SK-MEL-5 (cell line): ENCODE measurements around the gene SAMSN1. TPM values are rescaled to one million over a fixed set of nuclear protein-coding genes. Genes with fewer than 3 reads are reported as not detected.
"Not testable (repeated sequence)": the region's sequence is repeated elsewhere in the genome, so short reads cannot be mapped to it uniquely, and the experiment has no call there.

ENCODE experiments used
- DNase-seq: peaks from one replicate; pipeline ENCODE4 v3.0.0-alpha.2; 2016; ENCODE audit warnings: low read depth, low spot score
- in situ Hi-C: cut with HindIII; loops from 2 replicates; pipeline ENCODE4 v1.10.0; 2016; ENCODE audit warnings: low sequenced_read_pairs, high pct_unique_total_duplicates, low pct_unique_long_range_greater_than_20kb
- total RNA-seq: library from RNA; depleted of rRNA; stranded (reverse); fragments of >200 nt; shearing (Covaris generic); gene quantifications from 2 replicates; pipeline ENCODE4 v1.2.3, GENCODE V29; 2014

SAMSN1 gene
- total RNA-seq, 1 experiment from 2014 or later = not detected

DNA sequence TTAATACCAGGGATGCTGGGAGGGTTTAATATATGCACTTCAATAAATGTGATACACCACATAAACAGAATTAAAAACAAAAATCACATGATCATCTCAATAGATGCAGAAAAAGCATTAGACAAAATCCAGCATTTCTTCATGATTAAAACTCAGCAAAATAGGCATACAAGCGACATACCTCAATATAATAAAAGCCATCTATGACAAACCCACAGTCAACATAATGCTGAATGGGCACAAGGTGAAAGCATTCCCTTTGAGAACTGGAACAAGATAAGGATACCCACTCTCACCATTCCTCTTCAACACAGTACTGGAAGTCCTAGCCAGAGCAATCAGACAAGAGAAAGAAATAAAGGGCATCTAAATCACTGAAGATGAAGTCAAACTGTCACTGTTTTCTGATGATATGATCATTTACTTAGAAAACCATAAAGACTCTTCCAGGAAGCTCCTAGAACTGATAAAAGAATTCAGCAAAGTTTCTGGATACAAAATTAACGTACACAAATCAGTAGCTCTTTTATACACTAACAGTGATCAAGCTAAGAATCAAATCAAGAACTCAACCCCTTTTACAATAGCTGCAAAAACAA, 39.2 kb downstream of the SAMSN1 start:
- in situ Hi-C loops, DNase-seq: not testable (repeated sequence)

DNA sequence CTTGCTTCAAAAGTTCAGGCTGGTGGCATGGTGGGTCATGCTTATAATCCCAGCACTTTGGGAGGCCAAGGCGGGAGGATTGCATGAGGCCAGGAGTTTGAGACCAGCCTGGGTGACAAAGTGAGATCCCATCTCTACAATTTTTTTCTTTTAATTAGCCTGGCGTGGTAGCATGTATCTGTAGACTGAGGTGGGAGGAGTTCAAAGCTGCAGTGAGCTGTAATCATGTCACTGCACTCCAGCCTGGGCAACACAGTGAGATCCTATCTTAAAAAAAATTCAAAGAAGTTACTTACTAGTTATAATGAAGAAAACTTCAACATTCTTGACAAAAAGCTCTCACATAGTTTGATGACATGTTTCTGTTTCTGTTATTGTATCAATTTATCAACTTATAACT, 45.2 kb downstream of the SAMSN1 start:
- no peak for DNase-seq
- in situ Hi-C loops = no loop called here

DNA sequence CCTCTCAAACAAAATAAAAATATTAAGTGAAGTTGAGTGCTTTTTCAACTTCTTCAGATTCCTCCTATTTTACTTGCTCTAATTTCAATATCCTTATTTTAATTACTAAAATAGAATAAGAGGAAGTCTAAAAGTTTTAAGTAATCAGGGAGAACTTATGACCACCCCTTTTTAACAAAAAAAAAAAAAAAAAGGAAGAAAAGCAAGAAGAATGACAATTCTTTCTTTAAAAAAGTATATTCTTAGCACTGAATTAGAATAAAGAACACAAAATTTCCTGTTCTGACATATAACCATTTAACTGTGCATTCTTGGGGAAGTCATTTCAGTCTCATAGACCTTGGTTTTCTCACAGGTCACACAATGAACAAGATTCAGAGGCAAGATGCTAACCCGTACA, 46.8 kb downstream of the SAMSN1 start:
- no peak for DNase-seq
- in situ Hi-C loops = no loop called here

DNA sequence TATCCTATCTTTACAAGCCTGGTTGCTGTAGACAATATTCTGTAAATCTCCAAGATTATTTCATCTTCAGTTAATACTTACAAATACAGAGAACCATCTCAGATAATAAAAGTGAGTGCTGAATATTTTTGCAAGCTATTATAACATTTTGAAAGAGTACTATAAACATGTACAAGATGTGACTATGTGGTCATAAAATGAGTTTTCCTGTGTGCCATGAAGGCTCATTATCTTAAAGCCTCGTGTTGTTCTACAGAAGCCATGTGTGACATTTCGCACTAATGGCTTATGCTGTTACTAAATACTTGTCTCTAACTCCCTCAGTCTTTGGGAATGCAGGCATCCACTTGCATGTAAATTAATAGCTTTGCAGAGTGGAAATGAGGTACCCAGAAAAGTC, 48.3 kb downstream of the SAMSN1 start:
- DNase-seq = no peak
- in situ Hi-C loops = no loop called here

DNA sequence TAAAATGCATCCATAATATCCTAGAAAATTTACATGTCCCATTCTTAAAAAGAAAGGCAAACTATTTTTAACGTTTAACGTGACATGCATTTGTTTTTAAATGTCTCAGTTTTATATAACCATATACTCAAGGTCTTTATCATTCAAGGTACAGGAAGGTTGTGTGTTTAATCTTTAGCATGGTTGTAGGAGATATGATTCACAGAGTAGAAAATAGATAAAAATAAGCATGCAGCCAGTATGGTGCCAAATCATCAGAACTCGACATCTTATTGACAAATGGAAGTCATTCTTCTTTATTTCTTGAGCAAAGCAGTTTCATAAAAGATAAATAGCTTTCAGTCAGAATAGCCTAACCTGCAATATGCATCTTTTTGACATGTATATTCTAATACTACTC, 51.0 kb downstream of the SAMSN1 start:
- no peak for DNase-seq
- in situ Hi-C loops = no loop called here

DNA sequence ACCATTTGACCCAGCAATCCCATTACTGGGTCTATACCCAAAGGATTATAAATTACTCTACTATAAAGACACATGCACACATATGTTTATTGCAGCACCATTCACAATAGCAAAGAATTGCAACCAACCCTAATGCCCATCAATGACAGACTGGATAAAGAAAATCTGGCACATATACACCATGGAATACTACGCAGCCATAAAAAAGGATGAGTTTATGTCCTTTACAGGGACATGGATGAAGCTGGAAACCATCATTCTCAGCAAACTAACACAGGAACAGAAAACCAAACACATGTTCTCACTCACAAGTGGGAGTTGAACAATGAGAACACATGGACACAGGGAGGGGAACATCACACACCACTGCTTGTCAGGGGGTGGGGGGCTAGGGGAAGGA, 51.9 kb downstream of the SAMSN1 start:
- DNase-seq, in situ Hi-C loops: not testable (repeated sequence)

DNA sequence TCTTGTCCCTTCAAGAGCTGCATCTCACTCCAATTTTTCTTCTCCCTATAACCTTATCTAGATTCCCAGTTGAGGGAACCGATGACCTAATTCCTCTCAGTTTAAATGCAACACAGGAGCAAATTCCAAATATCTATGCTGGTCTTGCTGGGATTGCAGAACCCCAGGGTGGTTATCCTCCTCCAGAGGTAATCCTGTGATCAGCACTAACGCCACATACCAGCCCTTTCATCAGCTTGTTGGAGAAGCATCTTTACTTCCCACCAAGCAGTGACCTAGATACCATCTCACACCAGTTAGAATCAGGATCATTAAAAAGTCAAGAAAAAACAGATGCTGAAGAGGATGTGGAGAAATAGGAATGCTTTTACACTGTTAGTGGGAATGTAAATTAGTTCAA, 52.4 kb downstream of the SAMSN1 start:
- in situ Hi-C loops = no loop called here
- DNase-seq = no peak

DNA sequence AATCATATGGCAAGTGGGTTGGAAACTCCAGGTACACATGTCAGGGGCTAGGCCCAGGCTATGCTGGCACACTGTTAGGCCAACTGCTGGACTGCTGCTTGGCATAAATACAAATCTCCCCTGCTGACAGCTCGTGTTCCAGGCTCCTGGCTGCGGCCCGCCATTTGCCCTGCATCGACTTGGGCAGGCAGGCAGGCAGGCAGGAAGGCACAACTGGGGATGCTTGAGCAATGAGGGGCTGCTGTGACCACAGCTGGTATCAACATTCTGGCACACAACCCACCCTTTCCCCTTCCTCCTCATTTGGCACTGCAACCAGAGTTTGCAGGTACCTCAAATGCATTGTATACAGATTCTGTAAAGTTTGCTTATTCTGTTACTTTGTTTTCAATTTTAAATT, 53.2 kb downstream of the SAMSN1 start:
- no peak for DNase-seq
- in situ Hi-C loops = no loop called here

DNA sequence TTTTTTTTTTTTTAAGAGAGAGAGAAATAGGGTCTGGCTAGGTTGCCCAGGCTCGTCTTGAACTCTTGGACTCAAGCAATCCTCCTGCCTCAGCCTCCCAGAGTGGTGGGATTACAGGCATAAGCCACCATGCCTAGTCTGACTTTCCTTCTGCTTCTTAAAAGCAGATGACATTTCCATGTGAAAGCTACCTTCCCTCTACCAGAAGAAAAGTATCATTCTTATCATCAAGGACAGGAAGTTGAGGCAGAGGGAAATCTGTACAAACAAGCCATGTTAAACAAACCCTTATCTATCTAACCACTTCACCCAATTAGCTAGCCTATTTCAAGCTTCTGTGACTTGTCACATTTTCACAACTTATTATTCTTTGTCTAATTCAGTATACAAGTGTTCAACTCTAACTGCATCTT, 54.8 kb downstream of the SAMSN1 start:
- DNase-seq = no peak
- in situ Hi-C loops = no loop called here

DNA sequence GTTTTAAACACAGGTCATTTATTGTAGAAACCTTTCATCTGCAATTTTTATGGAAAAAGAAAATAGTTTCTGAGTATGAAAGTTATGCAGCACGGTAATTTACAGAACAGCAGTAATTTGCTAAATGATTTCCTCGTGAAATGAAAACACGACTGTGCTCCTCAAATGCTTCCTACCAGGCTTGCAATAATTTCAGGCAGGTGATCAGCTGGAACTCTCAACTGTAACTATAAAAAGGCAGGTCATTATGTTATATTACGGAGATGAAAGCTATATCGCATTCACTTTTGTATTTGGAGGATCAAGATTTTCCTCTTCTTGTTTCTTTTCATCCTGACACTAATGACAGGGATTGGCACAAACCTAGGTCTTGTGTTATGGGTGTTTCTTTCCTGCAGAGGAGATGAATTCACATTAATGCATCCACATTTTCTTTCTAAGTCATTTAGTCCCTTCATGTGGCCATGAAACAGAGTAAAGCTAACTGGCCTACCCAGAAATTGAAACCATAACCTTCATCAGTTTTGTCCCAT, 57.4 kb downstream of the SAMSN1 start:
- no peak for DNase-seq
- in situ Hi-C loops = no loop called here

DNA sequence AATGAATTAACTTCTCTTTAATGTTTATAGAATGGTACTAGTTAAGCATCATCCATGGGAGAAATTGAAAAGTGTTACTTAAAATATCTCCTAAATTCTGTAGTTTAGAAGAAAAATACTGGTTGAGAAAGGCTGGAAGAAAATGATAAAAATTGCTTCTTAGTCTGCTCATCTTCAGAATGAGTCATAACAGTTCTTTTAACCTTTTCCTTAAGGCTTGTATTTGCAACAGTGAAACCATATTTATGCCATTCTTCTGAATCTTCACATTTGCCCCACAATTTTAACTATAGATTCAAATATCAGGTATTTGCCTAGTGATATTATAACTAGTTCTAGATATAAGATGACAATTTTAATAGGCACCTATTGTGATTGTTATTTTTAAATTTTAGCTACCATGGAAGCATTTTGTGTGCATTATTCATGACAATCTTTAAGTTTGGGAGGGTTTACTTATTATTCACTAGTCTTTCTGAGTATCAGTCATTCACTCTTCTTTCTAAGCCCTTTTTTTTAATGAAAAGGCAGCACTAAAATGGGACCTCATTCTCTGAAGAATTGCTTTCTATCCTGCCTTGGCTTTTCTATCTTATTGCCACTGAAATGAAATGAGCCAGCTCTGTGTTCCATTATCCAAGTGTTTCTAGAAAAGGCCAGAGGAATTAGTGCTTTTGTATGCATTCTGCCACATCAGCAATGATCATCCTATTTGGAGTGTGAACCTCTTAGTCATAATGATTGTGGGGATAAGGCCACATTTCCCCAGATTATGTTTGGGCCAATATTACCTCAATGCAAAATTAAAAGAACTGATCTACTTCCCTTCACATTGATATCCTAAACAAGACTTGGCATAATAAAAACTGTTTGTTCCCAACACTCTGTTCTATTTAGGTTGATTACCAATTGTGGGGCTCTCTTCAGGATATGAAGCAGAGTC, 58.4 kb downstream of the SAMSN1 start:
- in situ Hi-C loops = no loop called here
- no peak for DNase-seq

DNA sequence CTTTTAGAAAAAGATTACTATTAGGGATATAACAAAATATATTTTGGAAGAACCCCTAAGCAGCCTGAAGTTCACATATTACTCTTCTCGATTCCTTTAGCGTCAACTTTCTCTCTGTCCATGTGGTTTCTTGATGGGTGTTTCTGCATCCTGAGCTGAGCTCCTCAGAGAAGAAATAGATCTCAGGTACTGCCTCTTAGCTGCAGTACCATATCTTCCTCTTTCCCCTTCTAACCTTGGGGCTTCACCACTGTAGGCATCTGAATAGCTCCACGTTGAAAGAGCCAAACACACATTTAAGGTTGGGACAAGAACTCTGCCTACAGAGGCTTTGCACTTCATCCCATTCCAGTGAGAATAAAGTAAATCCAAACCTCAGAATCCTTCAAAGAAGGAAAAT, 59.2 kb downstream of the SAMSN1 start:
- no peak for DNase-seq
- in situ Hi-C loops = no loop called here

DNA sequence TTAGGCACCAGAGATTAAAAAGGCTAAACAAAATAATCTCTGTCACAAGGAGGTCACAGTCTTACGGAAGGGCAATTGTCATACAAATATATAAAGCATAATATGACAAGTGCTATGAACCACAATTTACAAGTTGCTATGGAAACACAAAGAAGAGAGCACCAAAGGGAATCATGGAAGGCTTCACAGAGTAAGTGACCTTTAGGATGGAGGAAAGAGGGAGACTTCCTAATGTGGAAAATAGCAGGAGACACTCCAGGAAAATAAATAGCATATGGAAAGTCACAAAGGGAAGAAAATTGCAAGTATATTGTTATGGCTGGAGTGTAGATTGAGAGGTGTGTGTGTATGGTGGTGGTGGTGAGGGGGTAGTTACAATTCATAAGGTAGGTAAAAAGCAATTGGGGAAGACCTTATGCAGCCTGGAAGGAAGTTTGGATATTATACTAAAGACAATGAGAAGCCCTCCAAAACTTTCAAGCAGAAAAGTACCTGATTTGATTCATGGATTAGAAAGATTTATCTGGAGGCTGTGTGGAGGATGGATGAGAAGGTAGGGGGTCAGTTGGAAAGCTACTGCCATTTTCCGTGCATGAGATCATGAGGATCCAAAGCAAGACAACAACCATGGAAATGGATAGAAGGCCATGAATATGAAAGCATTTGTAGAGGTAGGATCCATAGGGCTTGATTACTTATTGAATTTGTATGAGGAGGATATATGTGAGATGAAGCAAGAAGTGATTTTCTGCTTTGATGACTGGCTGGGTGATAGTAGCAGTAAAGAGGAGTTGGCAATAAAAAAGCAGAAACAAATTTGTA, 61.7 kb downstream of the SAMSN1 start:
- in situ Hi-C loops = no loop called here
- DNase-seq = no peak

DNA sequence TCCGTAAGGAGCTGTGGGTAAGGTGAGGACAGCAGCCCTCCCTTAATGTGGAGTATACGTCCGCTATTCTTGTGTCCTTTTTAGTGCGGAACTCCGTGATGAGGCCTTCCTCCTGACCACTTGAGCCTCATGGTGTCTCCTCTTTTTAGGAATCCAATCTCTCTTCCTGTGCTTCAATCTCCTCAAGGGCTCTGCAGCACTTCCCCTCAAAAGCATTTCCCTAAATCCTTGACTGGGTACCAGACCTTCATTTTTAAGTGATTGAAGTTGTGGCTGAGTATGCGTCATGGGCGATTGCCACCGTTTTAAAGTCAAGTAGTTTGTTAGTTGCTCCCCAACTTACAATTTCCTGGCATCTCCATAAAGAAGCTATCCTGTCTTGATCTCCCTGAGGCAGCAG, 62.8 kb downstream of the SAMSN1 start:
- no peak for DNase-seq
- in situ Hi-C loops = no loop called here

DNA sequence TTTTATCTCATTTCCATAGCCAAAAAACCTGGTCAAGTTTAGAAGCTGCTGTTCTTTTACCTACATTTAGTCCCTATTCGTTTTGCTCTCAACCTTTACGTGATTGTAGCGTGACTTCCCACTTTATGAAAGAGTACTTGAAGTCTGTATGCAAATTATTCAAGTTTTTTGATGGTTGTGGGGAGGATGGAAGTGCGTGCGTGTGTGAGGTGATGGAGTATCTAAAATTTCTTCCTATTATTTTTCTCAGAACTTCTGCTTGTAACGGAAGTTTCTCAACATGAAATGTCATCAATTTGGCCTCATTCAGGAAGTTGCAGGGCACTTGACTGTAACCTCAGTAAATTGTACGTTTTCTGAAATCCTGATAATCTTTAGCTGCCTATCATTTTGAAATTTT, 64.0 kb downstream of the SAMSN1 start:
- in situ Hi-C loops = no loop called here
- DNase-seq = no peak

DNA sequence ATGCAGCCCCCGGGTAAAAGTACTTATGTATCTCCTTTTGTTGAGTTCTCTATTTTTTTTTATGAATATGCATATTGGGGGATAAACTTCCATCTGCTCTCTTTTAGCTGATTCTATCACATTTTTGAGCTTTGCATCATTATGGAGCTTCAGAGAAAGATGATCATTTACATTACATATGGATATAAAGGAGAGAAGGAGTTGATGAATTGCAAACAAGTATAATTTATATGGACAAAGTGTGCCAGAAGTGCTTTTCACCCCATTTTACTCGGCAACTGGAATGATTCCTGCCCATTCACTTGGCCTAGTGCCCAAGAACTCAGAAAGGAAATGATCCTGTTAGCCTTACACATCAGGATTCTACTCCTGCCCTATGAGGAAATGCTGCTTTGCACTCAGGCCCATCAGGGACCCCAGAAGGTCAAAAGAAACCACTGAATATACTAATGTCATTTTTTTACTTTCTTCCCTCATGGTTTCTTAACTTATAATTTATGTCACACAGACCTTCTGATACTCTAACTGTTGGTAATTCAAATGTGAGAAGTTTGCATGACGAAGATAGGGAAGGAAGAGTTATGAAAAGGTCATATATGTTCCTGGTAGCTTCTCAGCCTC, 65.6 kb downstream of the SAMSN1 start:
- DNase-seq = no peak
- in situ Hi-C loops = no loop called here

DNA sequence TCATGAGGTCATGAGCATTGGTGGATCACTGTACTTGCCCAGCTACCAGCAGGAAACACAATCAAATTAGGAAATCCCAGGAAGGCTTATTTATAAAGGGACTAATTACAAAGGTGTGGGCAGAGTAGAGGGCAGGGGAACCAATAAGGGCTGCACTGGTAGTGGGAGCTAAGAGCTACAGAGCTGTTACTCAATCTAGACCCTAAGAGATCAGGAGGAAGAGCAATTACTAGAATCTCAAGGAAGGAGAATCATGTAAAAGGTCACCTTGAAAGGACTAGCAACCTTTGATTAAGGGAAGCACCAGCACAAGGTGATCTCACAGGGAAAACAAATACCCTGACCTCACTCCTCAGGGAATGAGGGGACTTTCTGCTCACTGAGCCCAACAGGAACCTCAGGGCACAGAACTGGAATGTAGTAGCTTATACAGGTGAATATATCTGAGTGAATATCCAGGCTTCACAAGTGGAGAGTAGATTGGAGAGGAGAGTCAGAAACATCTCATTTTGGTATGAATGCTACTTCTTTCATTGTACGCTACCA, 66.8 kb downstream of the SAMSN1 start:
- in situ Hi-C loops = no loop called here
- no peak for DNase-seq
